Activated gamma-delta T cell treated with anti-CD3 and anti-CD28 coated beads, Interleukin-2, amount 50 U/mL, for 16 hours (primary cell): Measurements from ENCODE around the gene NXNL2.
A peak's percentile ranks its signal among the peaks of the same experiment; 100 is the strongest.

ENCODE experiments used
- DNase-seq: peaks from one replicate; pipeline ENCODE4 v3.0.0-alpha.2; 2020; ENCODE audit warnings: low read depth

NXNL2 gene

GRCh38 chr9:88578121-88579049 lies 43.4 kb downstream of the NXNL2 start:
- peak; percentile 55 for DNase-seq

GRCh38 chr9:88579050-88579715 lies 44.2 kb downstream of the NXNL2 start:
- DNase-seq, result no peak

- DNase-seq, result no peak
Observed at GRCh38 chr9:88580961-88581360, 46.0 kb downstream of the NXNL2 start.

- no peak for DNase-seq
Observed at GRCh38 chr9:88583901-88584596, 49.1 kb downstream of the NXNL2 start.

GRCh38 chr9:88585426-88585825 lies 50.4 kb downstream of the NXNL2 start:
- DNase-seq, result no peak

- DNase-seq, result no peak
Observed at GRCh38 chr9:88586452-88586851, 51.5 kb downstream of the NXNL2 start.

GRCh38 chr9:88587182-88587581 lies 52.2 kb downstream of the NXNL2 start:
- no peak for DNase-seq

GRCh38 chr9:88587885-88588649 lies 53.1 kb downstream of the NXNL2 start:
- DNase-seq, result no peak

GRCh38 chr9:88589656-88590055 lies 54.7 kb downstream of the NXNL2 start:
- DNase-seq, result no peak

- DNase-seq, result no peak
Observed at GRCh38 chr9:88590558-88591146, 55.7 kb downstream of the NXNL2 start.

GRCh38 chr9:88593537-88594185 lies 58.7 kb downstream of the NXNL2 start:
- peak; percentile 20 for DNase-seq
